ENCODE data around the gene KCTD19.
A peak's percentile ranks its signal among the peaks of the same experiment; 100 is the strongest.
"Not testable (repeated sequence)": the region's sequence is repeated elsewhere in the genome, so short reads cannot be mapped to it uniquely, and the experiment has no call there.

The KCTD19 gene

DNA sequence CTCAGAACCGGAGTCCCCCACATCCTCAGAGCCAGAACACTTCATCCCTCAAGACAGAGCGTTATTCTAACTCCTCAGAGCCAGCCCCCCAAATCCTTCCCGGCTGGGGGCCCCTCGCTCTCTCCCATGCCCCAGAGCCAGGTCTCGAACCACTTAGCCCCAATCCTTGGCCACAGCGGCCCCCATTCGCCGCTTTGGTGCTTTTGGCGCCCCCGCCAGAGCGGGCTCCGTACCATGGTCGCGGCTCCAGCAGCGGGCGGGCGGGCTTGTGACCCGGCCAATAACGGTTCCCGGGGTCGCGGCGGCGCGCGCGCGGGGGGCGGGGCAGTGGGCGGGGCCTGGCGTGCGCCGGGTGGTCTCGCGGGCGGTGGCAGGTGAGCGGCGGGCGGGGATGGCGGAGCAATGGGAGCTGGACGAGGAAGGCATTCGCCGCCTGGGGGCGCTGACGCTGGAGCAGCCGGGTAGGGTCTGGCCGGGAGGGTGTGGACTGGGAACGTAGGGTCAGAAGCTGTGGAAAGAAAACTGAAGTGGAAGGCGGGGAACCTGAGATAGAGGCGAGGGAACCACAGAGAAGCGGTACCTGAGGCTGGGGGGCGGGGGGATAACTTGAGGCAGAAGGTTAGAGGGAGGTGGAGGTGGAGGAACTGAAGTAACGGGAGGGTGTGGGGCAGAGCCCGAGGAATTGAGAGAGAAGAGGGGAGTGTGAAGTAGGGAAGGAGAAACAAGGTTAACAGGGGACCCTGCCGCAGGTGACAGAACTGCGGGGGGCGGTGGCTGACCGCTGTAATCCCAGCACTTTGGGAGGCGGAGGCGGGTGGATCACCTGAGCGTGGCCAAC is at the start of gene KCTD19, which contains the start of gene LRRC36:
Gene KCTD19, minus strand, starts transcription at position 270 of the 838 bp plus-strand sequence. Its CDS starts 34 bp downstream, at position 236.
Gene LRRC36, plus strand, starts transcription at position 344 of the 838 bp plus-strand sequence. Its CDS starts 48 bp downstream, at position 392.
- peak; percentile 59 to 68 for DNase-seq (ENCODE audit: low read depth in 2 of 2)

DNA sequence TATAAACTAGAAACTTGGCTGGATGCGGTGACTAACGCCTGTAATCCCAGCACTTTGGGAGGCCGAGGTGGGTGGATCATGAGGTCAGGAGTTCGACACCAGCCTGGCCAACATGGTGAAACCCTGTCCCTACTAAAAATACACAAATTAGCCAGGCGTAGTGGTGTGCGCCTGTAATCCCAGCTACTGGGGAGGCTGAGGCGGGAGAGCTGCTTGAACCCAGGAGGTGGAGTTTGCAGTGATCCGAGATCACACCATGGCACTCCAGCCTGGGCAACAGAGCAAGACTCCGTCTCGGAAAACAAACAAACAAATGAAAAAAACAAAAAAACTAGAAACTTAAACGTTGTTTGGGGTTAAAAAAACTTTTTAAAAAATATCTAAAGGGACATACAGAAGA is 49.5 kb upstream of the KCTD19 start:
- DNase-seq (ENCODE audit: low read depth in 2 of 2): not testable (repeated sequence)

DNA sequence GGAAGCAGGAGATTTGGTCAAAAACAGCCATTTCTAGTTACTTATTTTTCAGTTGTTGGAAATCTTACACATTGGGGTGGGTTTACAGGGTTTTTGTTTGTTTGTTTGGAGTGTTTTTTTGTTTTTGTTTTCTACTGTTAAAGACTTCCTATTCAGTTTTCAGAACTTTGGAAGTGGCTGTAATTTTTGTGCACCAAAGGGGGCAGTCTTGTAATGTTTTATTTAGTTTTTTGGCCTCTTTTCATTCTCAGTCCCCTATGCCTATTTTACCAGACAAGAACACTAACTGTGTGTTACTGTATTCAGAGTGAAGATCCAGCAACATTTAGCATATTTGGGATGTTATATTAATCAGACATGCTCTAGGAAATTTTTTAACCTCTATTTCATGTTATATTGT is 46.1 kb upstream of the KCTD19 start:
- no peak for DNase-seq (ENCODE audit: low read depth in 2 of 2)

DNA sequence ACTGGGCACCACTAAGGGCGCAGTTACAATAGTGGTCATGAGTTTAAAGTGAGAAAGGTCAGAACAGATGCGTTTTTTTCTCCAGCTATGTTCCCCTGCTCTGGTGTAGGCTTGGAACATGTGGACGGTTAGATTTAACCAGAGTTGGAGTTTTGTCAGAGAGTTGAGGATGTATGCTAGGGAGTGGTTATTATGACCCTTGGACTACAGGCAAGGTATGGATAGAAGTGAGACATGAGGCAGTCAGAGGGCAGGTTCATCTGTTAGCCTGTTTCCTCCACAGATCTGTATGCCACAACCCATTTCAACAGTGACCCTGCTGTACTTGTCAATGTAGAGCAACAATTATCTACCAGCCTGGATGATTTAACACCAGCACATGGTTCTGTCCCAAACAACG is 44.1 kb upstream of the KCTD19 start:
- no peak for DNase-seq (ENCODE audit: low read depth in 2 of 2)

DNA sequence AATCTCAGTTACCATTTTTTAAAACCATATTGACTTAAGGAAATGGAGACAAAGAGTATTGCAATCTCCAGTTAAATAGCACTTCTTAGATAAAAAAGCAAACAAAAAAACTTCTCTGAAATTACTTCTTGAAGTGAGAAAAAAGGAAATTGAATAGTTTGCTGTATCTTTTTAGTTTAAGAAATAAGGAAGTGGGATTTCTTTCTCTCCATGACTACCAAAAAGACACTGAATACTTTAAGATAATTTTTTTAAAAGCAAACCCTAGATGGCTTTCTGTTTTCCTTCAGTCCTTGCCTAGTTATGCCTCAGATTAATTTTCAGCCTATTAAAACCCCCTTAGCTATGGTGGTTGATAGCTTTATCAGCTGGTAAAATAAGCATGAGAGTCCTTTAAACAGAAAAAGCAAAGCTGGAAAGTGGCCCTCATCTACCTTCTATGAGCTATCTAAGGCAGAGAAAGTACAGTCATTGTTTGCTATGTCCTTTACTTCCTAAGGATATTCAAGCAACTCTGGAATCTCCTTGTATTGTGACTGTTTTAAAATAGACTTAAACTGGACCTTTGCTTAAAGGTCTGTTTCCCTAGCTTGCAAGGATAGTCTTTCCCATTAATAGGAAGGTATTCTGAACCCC is 38.2 kb upstream of the KCTD19 start:
- no peak for DNase-seq (ENCODE audit: low read depth in 2 of 2)

DNA sequence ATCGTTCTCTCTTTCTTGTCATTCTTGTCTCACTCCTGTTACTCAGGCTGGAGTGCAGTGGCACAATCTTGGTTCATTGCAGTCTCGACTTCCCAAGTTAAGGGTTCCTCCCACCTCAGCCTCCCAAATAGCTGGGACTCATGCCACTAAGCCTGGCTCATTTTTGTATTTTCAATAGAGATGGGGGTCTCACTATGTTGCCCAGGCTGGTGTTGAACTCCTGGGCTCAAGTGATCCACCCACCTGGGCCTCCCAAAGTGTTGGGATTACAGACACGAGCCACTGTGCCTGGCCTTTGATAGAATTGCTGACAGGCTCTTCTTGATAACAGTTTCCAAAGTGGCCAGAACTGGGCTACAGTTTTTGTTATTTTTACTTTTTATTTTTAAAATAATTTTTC is 34.5 kb upstream of the KCTD19 start:
- no peak for DNase-seq (ENCODE audit: low read depth in 2 of 2)

DNA sequence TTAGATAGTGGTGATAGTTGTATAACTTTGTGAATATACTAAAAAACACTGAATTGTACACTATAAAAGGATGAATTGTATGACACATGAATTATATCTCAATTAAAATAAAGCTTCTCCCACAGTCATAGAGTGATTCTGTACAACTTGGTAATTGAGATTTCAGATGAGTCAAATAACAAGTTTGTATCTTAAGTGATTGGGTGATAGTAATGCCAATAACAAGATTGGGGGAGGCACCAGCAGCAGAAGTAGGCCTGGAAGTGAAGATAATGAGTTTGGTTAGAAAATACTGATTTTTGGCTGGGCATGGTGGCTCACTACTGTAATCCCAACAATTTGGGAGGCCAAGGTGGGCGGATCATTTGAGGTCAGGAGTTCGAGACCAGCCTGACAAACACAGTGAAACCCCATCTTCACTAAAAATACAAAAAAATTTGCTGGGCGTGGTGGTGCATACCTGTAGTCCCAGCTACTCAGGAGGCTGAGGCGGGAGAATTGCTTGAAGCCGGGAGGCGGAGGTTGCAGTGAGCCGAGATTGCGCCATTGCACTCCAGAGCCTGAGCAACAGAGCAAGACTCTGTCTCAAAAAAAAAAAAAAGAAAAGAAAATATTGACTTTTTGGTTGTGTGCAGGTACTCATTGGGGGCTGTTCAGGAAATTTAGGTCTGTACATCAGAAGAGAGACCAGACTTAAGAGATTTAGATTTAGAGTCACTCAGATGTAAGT is 33.2 kb upstream of the KCTD19 start:
- DNase-seq (ENCODE audit: low read depth in 2 of 2): not testable (repeated sequence)

DNA sequence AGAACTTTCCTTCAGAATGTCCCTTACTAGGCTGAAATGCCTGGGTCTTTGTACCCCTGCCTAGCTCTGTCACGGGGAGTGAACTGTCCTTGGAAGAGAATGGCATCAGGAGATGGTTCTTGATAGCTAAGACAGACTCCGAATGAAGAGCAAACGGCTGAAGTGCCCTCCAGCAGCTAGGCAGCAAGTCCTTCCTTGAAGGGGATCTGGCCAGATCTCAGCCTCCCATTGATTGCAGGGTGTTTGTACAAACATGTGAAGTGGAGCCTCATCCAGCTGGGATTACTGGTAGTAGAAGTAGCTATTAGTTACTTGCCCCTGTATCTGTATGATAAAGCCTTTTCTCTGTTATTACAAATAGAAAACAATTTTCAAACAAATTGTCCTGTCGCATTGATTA is 31.0 kb upstream of the KCTD19 start:
- no peak for DNase-seq (ENCODE audit: low read depth in 2 of 2)

DNA sequence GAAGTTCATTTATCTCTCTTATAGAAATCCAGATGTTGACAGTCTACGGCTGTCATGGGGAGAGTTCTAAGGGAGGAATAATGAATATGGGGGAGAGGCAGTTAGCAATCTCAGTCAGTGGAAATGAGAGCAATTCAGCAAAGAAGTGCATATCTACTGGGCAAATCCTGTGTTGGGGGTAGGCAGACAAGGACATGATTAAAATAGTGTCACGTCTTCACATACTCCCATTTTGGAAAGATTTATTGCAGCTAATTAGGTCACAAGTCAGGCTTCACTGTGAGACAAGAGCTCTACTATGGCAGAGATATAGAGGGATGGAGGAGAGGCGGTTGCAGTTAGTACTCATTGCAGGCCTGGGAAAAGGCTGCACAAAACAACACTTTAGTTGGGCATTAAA is 29.9 kb upstream of the KCTD19 start:
- no peak for DNase-seq (ENCODE audit: low read depth in 2 of 2)

DNA sequence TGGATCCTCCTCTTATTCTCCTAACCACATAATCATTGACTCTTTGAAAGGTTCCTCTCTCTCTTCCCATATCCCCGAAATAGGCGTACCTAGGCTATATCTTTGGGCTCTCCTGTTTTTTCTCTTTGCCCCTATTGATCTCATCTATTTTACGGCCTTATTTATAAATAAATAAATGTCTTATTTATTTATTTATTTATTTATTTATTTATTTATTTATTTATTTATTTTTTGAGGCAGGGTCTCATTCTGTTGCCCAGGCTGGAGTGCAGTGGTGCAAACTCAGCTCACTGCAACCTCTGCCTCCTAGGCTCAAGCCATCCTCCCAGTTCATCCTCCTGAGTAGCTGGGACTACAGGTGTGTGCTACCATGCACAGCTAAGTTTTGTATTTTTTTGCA is 25.9 kb upstream of the KCTD19 start:
- not testable (repeated sequence) for DNase-seq (ENCODE audit: low read depth in 2 of 2)

DNA sequence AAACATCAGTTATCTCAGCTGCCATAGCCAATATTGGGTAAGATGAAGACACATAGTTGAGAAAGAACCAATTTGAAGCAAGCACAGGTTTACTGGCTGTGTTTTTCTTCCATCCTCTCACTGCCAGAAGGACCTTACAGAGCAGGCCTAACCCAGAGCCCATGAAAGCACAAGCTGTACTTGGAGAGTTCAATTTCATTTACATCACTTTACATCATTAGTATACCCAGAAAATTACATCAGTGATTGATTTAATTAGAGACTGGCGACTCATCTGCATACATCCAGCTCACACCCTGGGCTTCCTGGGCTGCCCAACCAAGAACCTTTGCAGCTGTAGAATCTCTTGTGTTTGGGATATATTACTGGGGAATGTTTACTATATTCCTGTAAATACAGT is 23.8 kb upstream of the KCTD19 start:
- DNase-seq (ENCODE audit: low read depth in 2 of 2): no peak

DNA sequence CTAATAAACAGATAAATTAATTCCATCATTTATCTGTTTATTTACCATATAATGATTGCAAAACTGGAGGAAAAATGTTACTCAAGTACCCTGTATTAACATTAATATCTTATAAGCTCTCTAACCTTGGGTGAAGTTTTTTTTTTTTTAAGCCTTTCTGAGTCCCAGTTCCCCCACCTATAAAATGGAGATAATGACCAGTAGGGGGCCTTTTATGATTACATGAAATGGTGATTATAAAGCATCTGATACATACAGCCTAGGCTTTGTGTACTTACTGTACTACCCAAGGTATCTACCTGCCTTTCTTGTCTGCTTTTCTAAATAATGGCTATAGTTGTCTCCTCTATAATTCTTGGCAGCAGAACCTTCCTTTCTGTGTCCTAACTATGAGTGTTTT is 22.6 kb upstream of the KCTD19 start:
- no peak for DNase-seq (ENCODE audit: low read depth in 2 of 2)

DNA sequence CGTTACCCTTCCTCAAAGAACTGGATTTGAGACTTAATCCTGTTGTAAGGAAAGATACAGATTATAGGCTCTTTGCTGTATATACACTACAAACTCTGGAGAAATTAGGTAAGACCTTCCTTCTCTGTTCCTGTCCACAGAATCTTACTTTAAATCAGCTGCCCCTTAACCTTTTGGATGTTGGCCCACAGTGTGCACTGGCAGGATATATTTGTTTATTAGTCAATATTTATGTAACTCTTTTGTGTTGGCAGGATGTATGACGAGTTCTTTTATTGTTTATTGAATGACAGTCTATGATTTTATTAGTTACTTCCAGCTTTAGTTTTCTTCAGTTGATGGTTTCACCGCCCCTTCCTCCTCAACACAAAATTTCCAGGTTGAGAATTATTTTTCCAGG is 19.8 kb upstream of the KCTD19 start:
- no peak for DNase-seq (ENCODE audit: low read depth in 2 of 2)

DNA sequence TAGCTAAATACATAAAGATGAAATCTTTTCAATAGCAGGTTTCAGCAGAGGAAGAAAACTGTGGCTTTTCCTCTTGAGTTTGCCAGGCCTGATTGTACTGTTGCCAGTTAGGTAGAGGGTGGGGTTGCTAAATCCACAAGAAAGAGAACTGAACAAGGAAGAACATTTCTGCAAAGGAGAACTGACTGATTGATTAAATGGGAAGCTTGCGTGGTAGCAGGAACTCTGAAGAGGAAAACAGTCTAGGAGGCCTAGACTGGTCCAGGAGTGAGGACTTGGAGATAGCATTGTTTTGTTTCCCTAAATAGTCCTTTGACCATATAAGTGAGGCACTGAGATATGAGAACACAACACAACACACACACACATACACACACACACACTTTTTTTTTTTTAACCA is 18.9 kb upstream of the KCTD19 start:
- DNase-seq (ENCODE audit: low read depth in 2 of 2): no peak

DNA sequence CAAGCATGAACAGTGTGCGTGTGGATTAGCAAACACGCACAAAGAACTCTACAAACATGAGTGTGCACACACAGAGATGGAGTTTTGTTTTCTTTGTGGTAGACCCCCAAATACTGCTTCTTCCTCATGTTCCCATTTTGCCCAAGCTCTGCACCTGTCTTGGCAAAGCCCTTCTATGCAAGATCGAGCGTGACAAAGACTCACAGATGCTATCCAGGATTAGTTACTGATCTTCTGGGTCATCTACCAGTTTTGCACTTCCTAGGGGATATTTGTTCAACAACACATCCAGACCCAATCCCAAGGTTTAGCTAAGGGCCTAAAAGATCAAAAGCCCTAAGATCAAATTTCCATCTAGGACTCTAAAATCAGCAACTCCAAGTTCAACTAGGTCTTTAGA is 16.1 kb upstream of the KCTD19 start:
- DNase-seq (ENCODE audit: low read depth in 2 of 2): no peak

DNA sequence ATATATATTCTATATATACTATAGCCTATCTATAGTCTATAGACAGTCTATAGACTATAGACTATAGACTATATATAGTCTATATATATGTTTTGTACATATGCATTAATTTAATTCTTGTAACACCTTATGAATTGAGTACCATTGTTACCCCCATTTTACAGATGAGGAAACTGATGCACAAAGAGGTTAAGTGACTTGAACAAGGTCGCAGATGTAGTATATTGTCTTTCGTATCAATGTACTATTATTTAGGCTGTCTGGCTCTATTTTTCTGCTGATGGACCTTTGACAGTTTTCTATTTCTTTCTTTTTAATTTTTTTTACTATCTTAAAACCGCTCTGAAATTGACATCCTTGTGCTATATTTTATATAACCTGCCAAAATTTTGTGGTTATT is 14.7 kb upstream of the KCTD19 start:
- DNase-seq (ENCODE audit: low read depth in 2 of 2): no peak

DNA sequence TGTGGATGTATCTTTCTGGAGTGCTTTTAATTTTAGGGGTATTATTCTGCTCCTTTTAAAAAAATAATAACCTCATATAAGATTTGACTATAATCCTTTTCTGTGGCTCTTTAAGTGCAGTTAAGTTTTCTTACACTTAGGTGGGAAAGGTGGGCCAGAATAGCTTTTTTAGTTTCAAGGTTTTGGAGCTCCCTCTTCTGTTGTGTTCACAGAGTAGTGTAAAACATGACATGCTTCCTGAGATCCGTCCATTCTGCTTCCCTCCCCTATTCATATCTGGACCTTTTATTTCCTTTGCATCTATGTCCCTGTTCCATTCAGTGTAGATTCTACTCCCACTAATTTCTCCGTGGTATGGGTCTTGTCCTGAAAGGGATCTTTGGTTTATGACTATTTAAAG is 12.9 kb upstream of the KCTD19 start:
- no peak for DNase-seq (ENCODE audit: low read depth in 2 of 2)

DNA sequence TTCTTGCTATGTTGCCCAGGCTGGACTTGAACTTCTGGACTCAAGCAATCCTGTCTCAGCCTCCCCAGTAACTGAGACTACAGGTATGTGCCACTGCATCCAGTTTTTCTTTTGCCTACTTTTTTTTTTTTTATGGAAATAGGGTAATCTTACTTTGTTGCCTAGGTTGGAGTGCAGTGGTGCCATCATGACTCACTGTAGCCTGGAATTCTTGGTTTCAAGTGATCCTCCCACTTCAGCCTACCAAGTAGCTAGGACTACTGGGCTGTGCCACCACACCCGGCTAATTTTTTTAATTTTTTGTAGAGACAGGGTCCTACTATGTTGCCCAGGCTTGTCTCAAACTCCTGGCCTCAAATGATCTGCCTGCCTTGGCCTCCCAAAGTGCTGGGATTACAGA is 10.1 kb upstream of the KCTD19 start:
- no peak for DNase-seq (ENCODE audit: low read depth in 2 of 2)

DNA sequence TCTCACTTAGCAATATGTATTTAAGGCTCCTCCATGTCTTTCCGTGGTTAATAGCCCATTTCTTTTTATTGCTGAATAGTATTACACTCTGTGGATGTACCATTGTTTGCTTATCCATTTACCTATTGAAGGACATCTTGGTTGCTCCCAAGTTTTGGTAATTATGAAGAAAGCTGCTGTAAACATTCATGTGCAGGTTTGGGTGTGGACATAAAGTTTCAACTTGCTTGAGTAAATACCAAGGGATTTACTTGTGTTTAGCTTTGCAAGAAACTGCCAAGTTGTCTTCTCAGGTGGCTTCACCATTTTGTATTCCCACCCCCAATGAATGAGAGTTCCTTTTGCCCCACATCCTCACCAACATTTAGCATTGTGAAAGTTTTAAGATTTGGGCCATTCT is 9.6 kb upstream of the KCTD19 start:
- no peak for DNase-seq (ENCODE audit: low read depth in 2 of 2)

DNA sequence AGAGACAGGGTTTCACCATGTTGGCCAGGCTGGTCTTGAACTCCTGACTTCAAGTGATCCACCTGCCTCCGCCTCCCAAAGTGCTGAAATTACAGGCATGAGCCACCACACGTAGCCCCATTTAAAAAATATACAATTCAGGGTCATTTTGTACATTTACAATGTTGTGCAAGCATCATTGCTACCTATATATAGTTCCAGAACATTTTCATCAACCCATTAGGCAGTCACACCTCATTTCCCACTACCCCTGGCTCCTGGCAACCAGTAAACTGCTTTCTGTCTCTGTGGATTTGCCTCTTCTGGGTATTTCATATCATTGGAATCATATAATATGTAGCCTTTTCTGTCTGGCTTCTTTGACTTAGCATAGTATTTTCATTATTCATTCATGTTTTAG is 6.8 kb upstream of the KCTD19 start:
- DNase-seq (ENCODE audit: low read depth in 2 of 2): no peak

DNA sequence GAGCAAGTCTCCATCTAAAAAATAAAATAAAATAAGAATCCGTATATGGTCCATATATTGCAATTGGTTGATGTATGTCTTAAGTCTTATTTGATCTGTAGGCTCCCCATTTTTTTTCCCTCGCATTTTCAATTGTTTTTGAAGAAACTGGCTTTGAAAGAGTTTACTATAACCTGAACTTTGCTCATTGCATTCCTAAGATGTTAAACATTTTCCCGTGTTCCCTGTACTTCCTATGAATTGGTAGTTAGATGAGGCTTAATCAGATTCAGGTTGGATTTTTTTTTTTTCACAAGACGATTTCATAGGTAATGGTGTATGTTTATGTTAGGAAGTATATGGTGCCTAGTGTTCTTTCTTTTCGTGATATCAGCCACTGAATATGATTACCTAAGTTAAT is 3.4 kb upstream of the KCTD19 start:
- no peak for DNase-seq (ENCODE audit: low read depth in 2 of 2)

DNA sequence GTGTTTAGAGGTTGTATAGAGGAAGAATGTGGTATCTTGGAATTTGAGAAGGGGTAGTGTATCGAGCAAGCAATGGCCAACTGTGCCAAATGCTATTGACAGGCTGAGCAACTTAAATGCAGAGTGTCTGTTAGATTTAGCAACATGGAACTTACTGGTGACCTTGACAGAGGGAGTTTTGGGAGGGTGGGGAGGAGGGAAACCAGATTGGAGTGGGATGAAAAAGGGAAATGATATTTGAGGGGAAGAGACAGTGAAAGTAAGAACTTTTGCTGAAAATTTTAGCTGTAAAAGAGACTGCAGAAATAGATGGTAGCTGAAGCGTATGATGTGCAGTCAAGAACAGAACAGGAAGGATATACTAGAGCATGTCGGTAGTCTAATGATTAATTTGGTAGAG is 1.2 kb upstream of the KCTD19 start:
- DNase-seq (ENCODE audit: low read depth in 2 of 2): no peak

DNA sequence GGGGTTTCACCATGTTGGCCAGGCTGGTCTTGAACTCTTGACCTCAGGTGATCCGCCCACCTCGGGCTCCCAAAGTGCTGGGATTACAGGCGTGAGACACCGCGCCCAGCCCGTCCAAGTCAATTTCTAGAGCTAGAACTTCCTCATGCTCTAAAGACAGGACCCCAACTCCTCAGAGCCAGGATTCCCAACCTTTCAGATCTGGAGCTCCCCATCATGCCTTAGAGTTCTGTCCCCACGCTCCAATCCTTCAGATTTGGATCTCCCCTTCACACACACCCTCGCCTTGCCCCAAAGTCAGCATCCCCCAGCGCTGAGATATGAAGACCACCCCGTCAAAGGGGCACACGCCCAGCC is 448 bp downstream of the KCTD19 start:
- no peak for DNase-seq (ENCODE audit: low read depth in 2 of 2)
